ENCODE data around the gene GJA3. TPM values are rescaled to one million over a fixed set of nuclear protein-coding genes. Genes with fewer than 3 reads are reported as not detected.

Gene GJA3
- polyA plus RNA-seq, 1 experiment, result 0.13 TPM

DNA sequence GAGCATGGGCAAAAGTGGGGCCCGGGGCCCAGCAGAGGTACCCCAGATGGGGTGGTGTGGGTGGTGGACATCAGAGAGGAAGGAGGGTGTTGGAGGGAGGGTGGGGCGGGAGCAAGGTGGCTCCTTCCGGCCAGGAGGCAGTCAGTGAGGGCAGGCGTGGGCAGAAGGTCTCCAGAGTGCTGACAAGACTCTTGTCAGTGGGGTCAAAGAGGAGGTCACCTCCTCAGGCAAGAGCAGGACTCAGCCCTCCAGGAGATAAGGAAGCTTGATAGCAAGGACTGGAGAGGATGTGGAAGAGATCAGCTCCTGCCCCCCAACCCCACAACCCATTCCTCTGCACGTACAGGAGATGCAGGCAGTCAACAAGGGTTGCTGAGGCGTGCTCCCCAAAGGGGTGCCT, 9.8 kb downstream of the GJA3 start:
- no peak for DNase-seq (ENCODE audit: low read depth)
- Histone ChIP-seq H3K27me3 (ENCODE audit: control insufficient read depth, insufficient read depth, low read length) (peaks cover 14% of the 10 kb centered on the region), H3K36me3 (ENCODE audit: control insufficient read depth, insufficient read depth, low read length) (no peaks in the 10 kb centered on the region), H3K4me3 (ENCODE audit: low read depth, low read length) (no peak overlapping the region)
- ChIA-PET POLR2A (no interaction called here), CTCF (no interaction called here)
- TF ChIP-seq, protein P1, sequence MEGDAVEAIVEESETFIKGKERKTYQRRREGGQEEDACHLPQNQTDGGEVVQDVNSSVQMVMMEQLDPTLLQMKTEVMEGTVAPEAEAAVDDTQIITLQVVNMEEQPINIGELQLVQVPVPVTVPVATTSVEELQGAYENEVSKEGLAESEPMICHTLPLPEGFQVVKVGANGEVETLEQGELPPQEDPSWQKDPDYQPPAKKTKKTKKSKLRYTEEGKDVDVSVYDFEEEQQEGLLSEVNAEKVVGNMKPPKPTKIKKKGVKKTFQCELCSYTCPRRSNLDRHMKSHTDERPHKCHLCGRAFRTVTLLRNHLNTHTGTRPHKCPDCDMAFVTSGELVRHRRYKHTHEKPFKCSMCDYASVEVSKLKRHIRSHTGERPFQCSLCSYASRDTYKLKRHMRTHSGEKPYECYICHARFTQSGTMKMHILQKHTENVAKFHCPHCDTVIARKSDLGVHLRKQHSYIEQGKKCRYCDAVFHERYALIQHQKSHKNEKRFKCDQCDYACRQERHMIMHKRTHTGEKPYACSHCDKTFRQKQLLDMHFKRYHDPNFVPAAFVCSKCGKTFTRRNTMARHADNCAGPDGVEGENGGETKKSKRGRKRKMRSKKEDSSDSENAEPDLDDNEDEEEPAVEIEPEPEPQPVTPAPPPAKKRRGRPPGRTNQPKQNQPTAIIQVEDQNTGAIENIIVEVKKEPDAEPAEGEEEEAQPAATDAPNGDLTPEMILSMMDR (IDR thresholded peaks at IDR 0.05; ENCODE audit: insufficient read depth, low read depth, low read length), result no peak

DNA sequence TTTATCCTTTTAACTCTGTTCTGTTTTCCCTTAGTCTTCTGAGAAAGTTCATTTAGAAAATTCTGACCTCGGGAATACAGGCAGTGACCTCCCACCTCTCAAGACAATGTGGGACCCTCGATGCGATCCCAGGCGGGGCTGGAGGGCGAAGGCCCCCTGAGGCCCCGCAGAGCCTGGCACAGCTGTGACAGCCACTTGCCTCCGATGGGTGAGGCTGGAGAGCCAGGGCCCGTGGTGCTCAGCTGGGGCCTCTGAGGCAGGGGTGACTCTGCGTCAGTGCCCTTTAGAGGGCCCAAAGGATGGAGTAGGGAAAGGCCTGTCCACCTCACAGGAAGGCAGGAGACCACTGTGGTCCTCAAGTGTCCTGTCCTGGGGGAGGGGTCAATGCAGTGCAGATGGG, 10.3 kb downstream of the GJA3 start:
- no peaks in the 10 kb centered on the region for H3K36me3 ChIP-seq (ENCODE audit: control insufficient read depth, insufficient read depth, low read length)
- ChIA-PET CTCF (no interaction called here), POLR2A (no interaction called here)
- H3K27me3 ChIP-seq (ENCODE audit: control insufficient read depth, insufficient read depth, low read length), result peaks cover 14% of the 10 kb centered on the region
- no peak for DNase-seq (ENCODE audit: low read depth)
- TF ChIP-seq, protein P1 (IDR thresholded peaks at IDR 0.05; ENCODE audit: insufficient read depth, low read depth, low read length), result no peak
- H3K4me3 ChIP-seq (ENCODE audit: low read depth, low read length), result no peak overlapping the region

DNA sequence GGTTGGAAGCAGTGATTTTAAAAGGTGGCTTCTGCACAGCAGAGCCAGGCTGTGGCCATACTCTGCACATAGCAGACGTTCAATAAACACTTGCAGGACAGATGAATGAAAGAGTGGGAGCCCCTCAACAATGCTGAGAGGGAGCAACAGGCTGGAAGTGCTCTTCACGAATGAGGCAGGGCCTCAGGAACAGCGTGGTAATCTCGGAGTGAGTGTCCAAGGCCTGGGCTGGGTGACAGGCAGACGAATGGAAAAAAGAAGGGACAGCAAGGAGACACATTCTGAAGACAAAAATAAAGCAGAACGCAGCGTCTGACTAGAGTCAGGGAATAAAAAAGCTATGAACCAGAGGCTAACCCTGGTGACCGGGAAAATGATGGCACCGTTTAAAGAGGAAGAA, 11.1 kb downstream of the GJA3 start:
- POLR2A ChIA-PET, result no interaction called here
- no peak for DNase-seq (ENCODE audit: low read depth)

DNA sequence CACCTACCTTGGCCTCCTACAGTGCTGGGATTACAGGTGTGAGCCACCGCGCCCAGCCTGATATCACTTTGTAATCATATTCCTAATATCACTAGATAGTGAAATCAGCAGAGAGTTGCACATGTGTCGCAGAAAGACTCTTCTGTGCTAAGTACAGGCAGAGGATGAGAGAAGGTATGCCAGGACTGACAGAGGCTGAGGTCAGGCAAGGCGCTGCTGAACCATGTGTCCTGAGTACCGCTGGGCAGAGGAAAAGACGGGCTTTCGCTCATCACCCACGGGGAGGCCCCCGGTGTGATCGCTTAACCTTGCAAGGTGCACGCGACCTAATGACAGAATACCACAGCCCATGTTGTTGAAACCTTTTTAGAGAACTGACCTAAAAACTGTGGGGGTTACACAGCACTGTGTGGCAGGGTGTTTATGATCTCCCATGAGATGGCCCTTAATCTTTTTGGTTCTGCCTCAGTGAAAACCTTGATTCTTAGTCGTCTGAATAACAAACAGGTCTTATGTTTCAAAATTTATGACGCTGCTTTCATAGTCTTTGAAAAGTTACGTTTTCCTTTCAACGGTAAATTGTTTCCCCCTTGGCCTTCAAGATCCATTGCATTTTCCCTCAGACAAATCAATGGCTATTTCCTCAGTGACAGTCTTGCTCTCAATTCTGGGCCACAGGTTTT, 12.2 kb downstream of the GJA3 start:
- POLR2A ChIA-PET, result no interaction called here
- TF ChIP-seq, protein P1 (IDR thresholded peaks at IDR 0.05; ENCODE audit: insufficient read depth, low read depth, low read length), result no peak
- H3K4me3 ChIP-seq (ENCODE audit: low read depth, low read length), result no peak overlapping the region
- no peaks in the 10 kb centered on the region for H3K36me3 ChIP-seq (ENCODE audit: control insufficient read depth, insufficient read depth, low read length)
- no peak for DNase-seq (ENCODE audit: low read depth)
- H3K27me3 ChIP-seq (ENCODE audit: control insufficient read depth, insufficient read depth, low read length), result peaks cover 21% of the 10 kb centered on the region
- CTCF ChIA-PET, result interaction anchor here (1.0 kb wide), 1 partner anchor 58 kb away, joined by 3 read pairs; no protein-coding TSS in a partner anchor

More for the DNA sequence above, 11.1 kb downstream of the GJA3 start:
- no peak overlapping the region for H3K4me3 ChIP-seq (ENCODE audit: low read depth, low read length)
- CTCF ChIA-PET, result interaction anchor here (0.8 to 1.0 kb wide), 2 partner anchors 59 to 164 kb away, joined by 3 to 5 read pairs; no protein-coding TSS in a partner anchor
- H3K27me3 ChIP-seq (ENCODE audit: control insufficient read depth, insufficient read depth, low read length), result peaks cover 15% of the 10 kb centered on the region
- TF ChIP-seq, protein P1 (IDR thresholded peaks at IDR 0.05; ENCODE audit: insufficient read depth, low read depth, low read length), result no peak
- H3K36me3 ChIP-seq (ENCODE audit: control insufficient read depth, insufficient read depth, low read length), result no peaks in the 10 kb centered on the region

DNA sequence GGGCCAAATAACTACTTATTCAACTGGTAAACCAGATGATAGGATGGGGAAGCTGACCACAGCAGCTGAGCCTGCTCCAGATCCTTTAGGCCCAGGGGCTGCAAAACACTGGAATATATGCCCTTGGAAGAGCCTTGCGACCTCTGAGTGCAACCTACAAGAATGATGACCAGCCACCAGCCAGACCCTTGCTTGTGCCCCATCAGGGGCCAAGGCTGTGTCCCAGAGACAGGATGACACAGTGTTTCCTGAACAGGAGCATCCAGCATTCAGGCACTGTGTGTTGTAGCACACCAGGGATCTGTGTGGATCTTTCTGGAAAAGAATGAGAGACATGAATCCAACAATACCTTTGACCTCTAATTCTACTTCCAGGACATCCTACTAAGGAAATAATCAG, 14.5 kb downstream of the GJA3 start:
- ChIA-PET CTCF (no interaction called here), POLR2A (no interaction called here)
- H3K4me3 ChIP-seq (ENCODE audit: low read depth, low read length), result no peak overlapping the region
- TF ChIP-seq, protein P1 (IDR thresholded peaks at IDR 0.05; ENCODE audit: insufficient read depth, low read depth, low read length), result no peak
- no peak for DNase-seq (ENCODE audit: low read depth)
- peaks cover 36% of the 10 kb centered on the region for H3K27me3 ChIP-seq (ENCODE audit: control insufficient read depth, insufficient read depth, low read length)
- no peaks in the 10 kb centered on the region for H3K36me3 ChIP-seq (ENCODE audit: control insufficient read depth, insufficient read depth, low read length)

Data from BJ (cell line).